A673 (cell line): ENCODE results near the gene SYNJ2. TPM values are rescaled to one million over a fixed set of nuclear protein-coding genes. Genes with fewer than 3 reads are reported as not detected.

ENCODE experiments used
- BruUV-seq: library from RNA; stranded (reverse); fragments of 400-500 nt; replicated peaks from 2 replicates; lab custom pipeline; 2021; lab: Mats Ljungman, UMichigan
- CTCF ChIA-PET: fragments of 300-600 bp; sonication (Branson Sonifier 250); formaldehyde crosslinking; loops from one replicate; lab custom pipeline; 2022; ENCODE audit warnings: antibody characterized with exemption; lab: Charles Lee
- POLR2A ChIA-PET: fragments of 300-600 bp; sonication (Branson Sonifier 250); formaldehyde crosslinking; loops from one replicate; lab custom pipeline; 2022; ENCODE audit warnings: antibody characterized with exemption; ENCODE audit not compliant: low non-redundant PET; lab: Charles Lee
- DNase-seq: peaks from one replicate; pipeline ENCODE4 v3.0.0-alpha.2; 2015; ENCODE audit warnings: low spot score
- H3K27ac ChIP-seq: fragments of 200-600 bp; sonication (generic); 2 replicates; pipeline ENCODE4 v1.5.1; 2016; ENCODE audit warnings: mixed run types, low read depth, mild to moderate bottlenecking, mixed read lengths, antibody characterized with exemption, low read length; ENCODE audit not compliant: poor library complexity, severe bottlenecking
- H3K27me3 ChIP-seq: fragments of 200-600 bp; sonication (generic); replicated peaks from 2 replicates; pipeline ENCODE4 v1.6.1; 2017; ENCODE audit warnings: mixed run types, low read depth, mild to moderate bottlenecking, mixed read lengths, antibody characterized with exemption, low read length; ENCODE audit not compliant: insufficient read depth, poor library complexity
- H3K36me3 ChIP-seq: fragments of 200-600 bp; sonication (generic); 2 replicates; pipeline ENCODE4 v1.6.1; 2016; ENCODE audit warnings: mixed run types, mild to moderate bottlenecking, mixed read lengths, antibody characterized with exemption, low read length; ENCODE audit not compliant: insufficient read depth, poor library complexity, severe bottlenecking
- H3K4me1 ChIP-seq: fragments of 200-600 bp; sonication (generic); 2 replicates; pipeline ENCODE4 v1.6.1; 2017; ENCODE audit warnings: mixed run types, mild to moderate bottlenecking, mixed read lengths, antibody characterized with exemption, low read length; ENCODE audit not compliant: insufficient read depth, poor library complexity, severe bottlenecking
- H3K4me3 ChIP-seq: fragments of 200-600 bp; sonication (generic); 2 replicates; pipeline ENCODE4 v1.5.1; 2016; ENCODE audit warnings: low read depth, mixed run types, mild to moderate bottlenecking, mixed read lengths, low read length; ENCODE audit not compliant: poor library complexity, severe bottlenecking
- H3K9me3 ChIP-seq: fragments of 200-600 bp; sonication (generic); 2 replicates; pipeline ENCODE4 v1.6.1; 2016; ENCODE audit warnings: mixed run types, low read depth, mild to moderate bottlenecking, mixed read lengths, antibody characterized with exemption, low read length; ENCODE audit not compliant: poor library complexity, severe bottlenecking
- CTCF ChIP-seq: fragments of 300-800, 200-600 bp; sonication (generic); conservative IDR thresholded peaks from 2 replicates; pipeline ENCODE4 v1.5.1; 2017; ENCODE audit warnings: low read depth, mild to moderate bottlenecking, antibody characterized with exemption, low read length, moderate library complexity, mixed read lengths
- EZH2 ChIP-seq: fragments of 200-600 bp; sonication (generic); IDR thresholded peaks from 2 replicates; pipeline ENCODE4 v1.6.1; 2017; ENCODE audit warnings: borderline replicate concordance, low read depth, mild to moderate bottlenecking, mixed read lengths, antibody characterized with exemption, low read length; ENCODE audit not compliant: poor library complexity, severe bottlenecking
- intact Hi-C: fragments of 100-400 bp; cut with micrococcal nuclease; formaldehyde crosslinking; loops from one replicate; pipeline ENCODE4 v1.10.0; 2022; ENCODE audit not compliant: unreplicated experiment
- total RNA-seq: library from RNA; stranded (reverse); gene quantifications from 2 replicates; pipeline ENCODE4 v1.2.3, GENCODE V29; 2021

The SYNJ2 gene
- total RNA-seq, 1 experiment from 2014 or later, result 37.0 TPM

- intact Hi-C loops, result no loop called here
- no peak overlapping the region for H3K4me3 ChIP-seq
- H3K27me3 ChIP-seq, result no peaks in the 10 kb centered on the region
- POLR2A ChIA-PET, result no interaction called here
- no peaks in the 10 kb centered on the region for H3K36me3 ChIP-seq
- peak overlapping the region; percentile 75 for H3K27ac ChIP-seq
- TF ChIP-seq CTCF (no peak), EZH2 (no peak)
- CTCF ChIA-PET, result no interaction called here
- no peaks in the 10 kb centered on the region for H3K9me3 ChIP-seq
- peaks cover 46% of the 10 kb centered on the region for H3K4me1 ChIP-seq
- peak; percentile 94 for DNase-seq
- BruUV-seq, result no TSS peak
Measured at GRCh38 chr6:158009114-158009891, 27.6 kb downstream of the SYNJ2 start.

- Histone ChIP-seq H3K36me3 (no peaks in the 10 kb centered on the region), H3K4me1 (peaks cover 53% of the 10 kb centered on the region), H3K27ac (peak overlapping the region; percentile 75), H3K9me3 (no peaks in the 10 kb centered on the region), H3K4me3 (no peak overlapping the region), H3K27me3 (no peaks in the 10 kb centered on the region)
- BruUV-seq, result no TSS peak
- intact Hi-C loops, result no loop called here
- POLR2A ChIA-PET, result no interaction called here
- no peak for TF ChIP-seq CTCF
- no peak for DNase-seq
- CTCF ChIA-PET, result no interaction called here
Measured at GRCh38 chr6:158009935-158010585, 28.4 kb downstream of the SYNJ2 start.

DNA sequence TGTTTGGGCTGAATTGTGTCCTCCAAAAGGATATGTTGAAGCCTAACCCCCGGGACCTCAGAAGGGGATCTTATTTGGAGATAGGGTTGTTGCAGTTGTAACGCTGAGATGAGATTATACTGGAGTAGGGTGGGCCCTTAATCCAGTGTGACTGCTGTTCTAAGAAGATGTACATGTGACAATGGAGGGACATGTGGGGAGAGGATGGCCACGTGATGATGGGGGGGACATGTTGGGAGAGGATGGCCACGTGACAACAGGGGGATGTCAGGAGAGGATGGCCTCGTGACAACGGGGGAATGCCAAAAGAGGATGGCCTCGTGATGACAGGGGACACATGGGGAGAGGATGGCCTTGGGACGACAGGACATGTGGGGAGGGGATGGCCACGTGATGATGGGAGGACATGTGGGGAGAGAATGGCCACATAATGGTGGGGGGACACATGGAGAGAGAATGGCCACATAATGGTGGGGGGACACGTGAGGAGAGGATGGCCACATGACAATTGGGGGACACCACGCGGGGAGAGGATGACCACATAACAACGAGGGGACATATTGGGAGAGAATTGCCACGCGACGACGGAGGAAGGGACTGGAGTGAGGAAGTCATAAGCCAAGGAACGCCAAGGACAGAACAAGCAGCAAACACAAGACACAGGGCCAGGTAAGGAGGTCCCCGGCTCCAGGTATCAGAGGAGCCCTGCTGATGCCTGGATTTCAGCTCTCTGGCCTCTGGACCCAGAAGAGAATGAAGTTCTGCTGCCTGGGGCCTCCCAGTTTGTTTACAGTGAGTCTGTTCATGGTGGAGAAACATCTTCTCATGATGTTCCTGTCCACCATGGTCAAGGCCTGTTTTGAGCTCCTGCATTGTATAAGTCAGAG lies 29.2 kb downstream of the SYNJ2 start:
- POLR2A ChIA-PET, result no interaction called here
- DNase-seq, result no peak
- Histone ChIP-seq H3K27me3 (no peaks in the 10 kb centered on the region), H3K36me3 (no peaks in the 10 kb centered on the region), H3K4me3 (no peak overlapping the region), H3K27ac (peak overlapping the region; percentile 75), H3K4me1 (peaks cover 58% of the 10 kb centered on the region), H3K9me3 (no peaks in the 10 kb centered on the region)
- intact Hi-C loops, result no loop called here
- BruUV-seq, result no TSS peak
- TF ChIP-seq EZH2, result no peak
- no peak for TF ChIP-seq CTCF
- CTCF ChIA-PET, result no interaction called here
